HG03039 (cell line): ENCODE measurements around the gene GP2.
"Not testable (repeated sequence)": the region's sequence is repeated elsewhere in the genome, so short reads cannot be mapped to it uniquely, and the experiment has no call there.

ENCODE experiments used
- ATAC-seq: cut with Tn5 transposase; IDR thresholded peaks from one replicate; pipeline ENCODE4 v1.9.1; 2021; ENCODE audit warnings: mild to moderate bottlenecking, moderate library complexity; ENCODE audit not compliant: unreplicated experiment

The GP2 gene

GRCh38 chr16:20326321-20326720 is 992 bp downstream of the GP2 start:
- ATAC-seq: no peak

DNA sequence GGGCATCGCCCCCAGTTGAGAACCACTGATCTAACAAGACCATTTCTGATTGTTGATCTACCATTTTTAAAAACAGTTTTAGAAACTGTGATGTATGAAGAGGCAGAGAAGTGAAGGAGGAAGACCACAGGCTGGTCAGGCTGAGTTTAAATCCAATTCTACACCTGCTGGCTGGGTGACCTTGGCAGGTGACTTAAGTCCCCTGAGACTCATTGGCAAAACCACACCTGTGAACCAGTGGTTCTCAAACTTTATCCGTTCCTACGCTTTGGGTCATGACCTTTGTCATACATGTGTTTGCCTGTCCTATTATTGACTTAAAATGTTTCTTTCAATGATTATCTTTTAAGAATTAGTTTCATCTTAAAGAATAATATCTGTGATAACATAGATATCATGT is 2.3 kb downstream of the GP2 start:
- no peak for ATAC-seq

- no peak for ATAC-seq
Measured at GRCh38 chr16:20323591-20324117, 3.7 kb downstream of the GP2 start.

DNA sequence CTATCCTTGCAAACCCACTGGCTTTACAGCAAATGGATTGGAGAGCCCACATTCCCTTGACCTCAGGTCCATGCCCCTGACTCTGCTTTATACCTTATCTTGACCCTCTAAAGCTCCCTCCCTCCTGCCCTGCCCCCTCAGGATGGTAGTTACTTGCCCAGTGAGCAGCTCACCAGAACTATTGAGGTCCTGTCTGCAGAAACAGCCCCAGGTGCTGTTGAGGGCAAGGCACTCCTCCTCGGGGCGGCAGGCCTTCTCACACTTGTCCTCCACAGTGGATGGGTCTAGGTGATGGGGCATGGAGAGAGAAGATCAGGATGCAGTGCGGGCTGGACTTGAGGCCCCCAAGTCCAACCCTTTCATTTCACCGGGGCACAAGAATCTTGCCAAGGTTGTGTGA is 4.6 kb downstream of the GP2 start:
- no peak for ATAC-seq

- ATAC-seq: no peak
Measured at GRCh38 chr16:20321671-20322070, 5.6 kb downstream of the GP2 start.

DNA sequence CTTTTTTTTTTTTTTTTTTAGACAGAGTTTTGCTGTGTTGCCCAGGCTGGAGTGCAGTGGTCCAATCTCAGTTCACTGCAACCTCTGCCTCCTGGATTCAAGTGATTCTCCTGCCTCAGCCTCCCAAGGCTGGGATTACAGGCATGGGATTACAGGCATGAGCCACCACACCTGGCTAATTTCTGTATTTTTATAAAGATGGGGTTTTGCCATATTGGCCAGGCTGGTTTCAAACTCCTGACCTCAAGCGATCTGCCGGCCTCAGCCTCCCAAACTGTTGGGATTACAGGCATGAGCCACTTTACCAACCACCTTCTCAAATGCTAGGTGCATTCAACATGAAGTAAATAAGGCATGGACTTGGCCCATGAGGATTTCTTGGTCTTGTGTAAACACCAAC is 6.3 kb downstream of the GP2 start:
- ATAC-seq: not testable (repeated sequence)

GRCh38 chr16:20320592-20320991 is 6.7 kb downstream of the GP2 start:
- no peak for ATAC-seq

GRCh38 chr16:20320178-20320577 is 7.1 kb downstream of the GP2 start:
- ATAC-seq: no peak

DNA sequence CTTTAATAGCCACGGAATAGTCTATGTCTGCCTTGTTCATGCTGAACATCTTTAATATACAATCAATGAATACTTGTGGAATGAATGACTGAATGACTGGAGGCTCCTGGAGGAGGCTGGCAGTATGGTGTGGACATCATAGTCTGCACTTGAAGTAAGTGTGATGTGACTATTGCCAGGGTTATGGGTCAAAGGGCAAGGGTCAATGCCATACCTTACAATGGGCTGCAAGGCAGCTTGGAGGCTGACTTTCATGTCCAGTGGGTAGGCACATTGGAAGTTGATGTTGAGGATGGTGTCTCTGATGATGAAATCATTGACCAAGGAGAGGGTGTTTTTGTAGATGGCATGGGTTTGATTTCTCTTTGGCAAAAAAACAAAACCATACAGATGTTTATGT is 7.9 kb downstream of the GP2 start:
- ATAC-seq: no peak

DNA sequence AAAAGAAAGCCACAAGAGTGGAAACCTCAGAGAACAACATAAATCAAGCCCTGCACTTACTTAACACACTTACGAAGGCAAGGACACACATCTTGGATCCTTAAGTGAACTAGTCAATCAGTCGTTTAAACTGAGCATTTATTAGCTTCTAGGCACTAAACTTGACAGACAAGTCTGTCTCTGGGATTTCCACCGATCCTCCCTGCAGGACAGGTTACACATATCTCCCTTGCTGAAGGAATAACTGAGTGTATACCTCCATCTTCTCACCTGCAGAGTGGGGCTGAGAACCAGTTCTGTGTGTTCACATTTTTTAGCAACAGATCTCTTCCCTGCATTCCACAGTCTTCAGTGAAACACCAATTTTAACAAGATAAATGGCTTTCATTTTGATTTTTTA is 8.9 kb downstream of the GP2 start:
- no peak for ATAC-seq

DNA sequence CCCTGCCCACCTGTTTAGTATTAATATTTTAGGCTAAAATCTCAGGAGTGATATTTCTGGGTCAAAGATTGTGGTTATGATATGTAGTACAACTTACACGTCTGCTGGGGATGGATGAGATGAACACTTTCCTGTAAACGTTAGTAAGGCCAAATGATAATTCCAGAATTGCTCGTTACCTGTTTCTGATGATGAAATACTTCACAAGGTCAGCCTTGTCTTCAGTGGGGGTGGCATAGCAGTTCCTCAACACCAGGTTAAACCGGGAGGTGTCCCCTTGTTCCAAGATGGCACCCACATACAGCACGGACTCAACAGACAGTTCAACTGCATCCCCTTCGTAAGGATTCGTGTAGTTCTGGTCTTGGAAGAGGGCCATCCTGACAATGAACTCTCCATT is 9.3 kb downstream of the GP2 start:
- ATAC-seq: no peak

DNA sequence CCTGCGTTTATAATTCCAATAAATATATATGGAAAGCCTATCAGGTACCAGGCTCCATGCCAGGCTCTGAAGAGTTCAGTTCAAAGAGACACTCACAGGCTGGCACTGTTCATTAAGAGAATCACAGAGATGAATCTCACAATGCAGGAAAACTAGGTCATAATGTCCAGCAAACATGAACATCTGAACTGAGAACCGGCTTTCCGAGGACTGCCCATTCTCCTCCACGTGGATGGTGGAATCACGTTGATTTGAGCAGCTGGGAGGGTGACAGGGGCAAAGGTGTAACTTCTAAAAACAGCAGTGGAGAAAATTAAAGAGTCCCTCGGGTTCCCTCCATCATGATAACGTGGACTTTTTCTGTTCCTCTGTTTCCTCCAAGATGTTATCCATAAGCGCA is 10.2 kb downstream of the GP2 start:
- ATAC-seq: no peak

- no peak for ATAC-seq
Measured at GRCh38 chr16:20316715-20317114, 10.6 kb downstream of the GP2 start.

DNA sequence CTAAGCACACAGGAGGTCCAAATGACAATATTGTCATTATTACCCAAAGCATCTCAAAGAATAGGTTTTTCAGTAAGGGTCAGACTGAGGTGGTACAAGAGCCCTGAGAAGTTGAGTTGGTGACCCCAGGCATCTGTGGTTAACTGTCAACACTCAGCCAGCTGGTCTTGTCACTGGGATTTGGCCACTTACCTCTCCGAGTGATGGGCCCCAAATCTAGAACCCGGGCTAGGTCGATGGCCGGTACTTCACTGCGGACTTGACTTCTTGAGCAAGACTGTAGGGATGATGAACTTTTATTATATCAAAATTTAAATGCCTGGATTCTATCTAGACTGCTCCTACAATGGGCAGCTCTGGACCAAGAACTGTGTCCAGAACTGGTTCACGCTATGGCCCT is 11.5 kb downstream of the GP2 start:
- no peak for ATAC-seq

DNA sequence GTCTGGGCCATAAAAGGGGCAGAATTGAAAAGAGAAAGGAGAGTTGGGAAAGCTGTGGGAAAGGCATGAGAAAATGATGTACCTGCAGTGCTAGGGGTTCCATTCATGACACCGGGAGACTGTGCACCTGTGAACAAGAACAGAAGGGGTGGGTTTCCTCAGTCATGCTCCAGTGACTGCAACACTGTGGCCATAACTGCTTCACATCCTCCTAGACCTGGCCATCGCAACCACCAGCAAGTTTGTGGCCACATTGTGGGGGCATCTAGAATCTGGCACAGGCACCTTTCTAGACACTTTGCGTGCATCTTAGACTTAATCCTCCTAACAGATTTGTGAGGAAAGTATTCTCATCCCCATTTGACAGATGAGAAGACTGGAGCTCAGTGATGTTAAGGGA is 12.7 kb downstream of the GP2 start:
- ATAC-seq: no peak

DNA sequence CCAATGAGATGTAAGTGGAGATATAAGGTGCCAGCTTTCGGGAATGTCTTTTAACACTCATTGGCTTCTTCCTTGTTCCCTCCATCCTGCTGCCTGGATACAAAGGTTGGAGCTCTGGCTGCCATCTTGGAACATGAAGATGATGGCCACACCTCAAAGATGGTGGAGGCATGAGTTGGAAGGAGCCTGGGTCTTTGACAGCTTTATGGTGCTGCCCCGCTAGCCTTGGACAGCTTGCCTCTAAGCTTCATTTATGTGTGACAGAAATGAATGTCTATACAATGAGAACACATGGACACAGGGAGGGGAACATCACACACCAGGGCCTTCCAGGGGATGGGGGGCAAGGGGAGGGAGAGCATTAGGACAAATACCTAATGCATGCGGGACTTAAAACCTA is 13.6 kb downstream of the GP2 start:
- ATAC-seq: no peak

GRCh38 chr16:20312536-20313095 is 14.7 kb downstream of the GP2 start:
- ATAC-seq: not testable (repeated sequence)

DNA sequence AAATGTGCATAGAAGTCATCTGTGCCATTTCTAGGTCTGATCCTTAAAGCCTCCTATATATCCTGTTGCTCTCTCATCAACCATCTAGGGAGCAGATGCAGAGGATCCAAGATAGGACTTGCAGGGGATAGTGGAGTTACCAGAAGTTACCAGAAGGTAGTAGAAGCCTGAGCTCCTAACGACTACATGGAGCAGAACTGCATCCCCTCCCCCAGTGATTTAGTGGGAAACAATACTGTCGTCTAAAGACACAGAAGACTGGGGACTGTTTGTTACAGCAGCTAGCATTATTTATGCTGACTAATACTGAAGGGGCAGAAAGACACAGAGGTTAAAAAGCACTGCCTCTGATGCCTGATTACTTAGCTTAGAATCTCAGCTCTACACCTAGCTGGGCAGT is 15.8 kb downstream of the GP2 start:
- ATAC-seq: no peak

DNA sequence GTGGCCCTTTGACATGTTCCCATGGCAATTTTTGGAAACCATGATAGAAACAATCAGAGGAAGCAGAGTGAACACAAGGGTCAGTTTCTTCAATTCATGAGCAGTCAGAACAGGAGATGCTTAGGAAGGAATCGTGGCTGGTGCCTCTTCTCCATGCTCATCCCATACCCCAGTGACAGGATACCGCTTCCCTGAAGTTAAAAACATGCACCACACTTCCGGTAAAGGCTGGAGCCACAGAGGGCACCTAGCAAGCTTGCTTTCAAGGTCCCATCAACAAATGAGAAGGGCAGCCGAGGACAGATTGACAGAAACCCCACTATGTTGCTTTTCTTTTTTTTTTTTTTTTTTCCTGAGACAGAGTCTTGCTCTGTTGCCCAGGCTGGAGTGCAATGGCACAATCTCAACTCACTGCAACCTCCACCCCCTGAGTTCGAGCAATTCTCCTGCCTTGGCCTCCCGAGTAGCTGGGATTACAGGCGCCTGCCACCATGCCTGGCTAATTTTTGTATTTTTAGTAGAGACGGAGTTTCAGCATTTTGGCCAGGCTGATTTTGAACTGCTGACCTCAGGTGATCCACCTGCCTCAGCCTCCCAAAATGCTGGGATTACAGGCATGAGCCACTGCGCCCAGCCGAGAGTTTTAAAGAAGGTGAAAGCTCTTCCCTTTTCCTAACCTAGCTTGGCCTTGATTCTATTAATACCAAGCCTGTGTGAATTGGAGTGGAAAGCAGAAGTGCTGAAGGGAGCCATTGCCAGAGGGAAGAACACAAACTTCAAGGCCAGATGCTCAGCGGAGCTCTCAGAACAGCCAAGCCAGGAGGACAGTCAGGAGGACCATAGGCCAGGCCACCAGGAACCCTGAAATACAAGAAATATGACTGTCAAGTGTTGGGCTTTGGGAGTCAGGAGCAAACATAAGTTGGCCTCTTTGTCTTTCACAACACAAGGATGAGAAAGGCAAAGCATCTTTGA is 16.6 kb downstream of the GP2 start:
- ATAC-seq: no peak

GRCh38 chr16:20309786-20310185 is 17.5 kb downstream of the GP2 start:
- ATAC-seq: no peak

DNA sequence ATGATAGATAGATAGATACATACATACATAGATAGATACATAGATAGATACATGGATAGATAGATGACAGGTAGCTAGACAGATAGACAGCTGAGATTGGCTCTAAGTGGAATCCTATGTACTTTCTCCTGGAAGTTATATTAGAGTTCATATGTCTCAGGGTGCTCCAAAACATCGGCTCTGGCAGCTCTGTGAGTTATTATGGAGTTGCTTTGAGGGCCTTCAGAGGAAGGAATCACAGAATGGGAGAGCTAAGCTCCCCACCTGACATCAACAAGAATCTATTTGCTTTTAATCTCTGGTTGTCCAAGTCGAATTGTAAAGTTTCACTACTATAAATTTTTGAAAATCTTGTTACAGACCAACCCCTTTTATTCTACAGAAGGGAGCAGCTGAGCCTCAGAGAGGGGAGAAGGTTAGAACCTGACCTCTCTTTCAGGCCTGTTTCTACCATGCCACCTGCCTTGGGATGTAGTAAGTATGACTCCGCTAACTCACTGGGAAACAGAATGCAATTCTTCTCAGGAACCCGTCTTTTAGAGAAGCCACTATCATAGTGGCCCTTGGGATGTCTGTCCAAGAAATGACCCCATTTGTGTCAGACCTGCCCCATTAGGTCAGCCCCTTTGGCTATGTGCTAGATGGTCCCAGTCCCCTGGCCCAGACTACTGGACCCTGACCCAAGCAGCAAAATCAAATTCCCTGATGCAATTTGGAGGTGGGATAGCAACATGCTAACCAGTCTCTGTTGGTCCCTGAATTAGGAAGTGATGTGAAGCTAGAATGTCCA is 18.3 kb downstream of the GP2 start:
- ATAC-seq: no peak
